CD4-positive, alpha-beta T cell (primary cell): ENCODE measurements around the gene SLC44A5. TPM values are rescaled to one million over a fixed set of nuclear protein-coding genes. Genes with fewer than 3 reads are reported as not detected.

Source experiments
- ATAC-seq: fragments of 200-7000 bp; cut with Tn5 transposase; one replicate; pipeline ENCODE4 v1.10.0; 2022; ENCODE audit warnings: mild to moderate bottlenecking; ENCODE audit not compliant: poor library complexity
- CTCF ChIA-PET: fragments of 350-600 bp; sonication (Branson Sonifier 250); formaldehyde crosslinking; loops from one replicate; lab custom pipeline; 2021; ENCODE audit warnings: antibody characterized with exemption, inconsistent platforms; lab: Charles Lee
- POLR2A ChIA-PET: fragments of 350-600 bp; sonication (Branson Sonifier 250); formaldehyde crosslinking; loops from one replicate; lab custom pipeline; 2021; ENCODE audit warnings: antibody characterized with exemption, inconsistent platforms; lab: Charles Lee
- DNase-seq, 14 experiments: peaks; one replicate each; pipeline ENCODE4 v3.0.0-alpha.2; 2013 to 2020; ENCODE audit warnings: mixed read lengths in 2 of 14
- H3K27ac ChIP-seq, 2 donors: one replicate each; pipeline versions ENCODE4 v1.5.1 to v1.7.0; 2013; ENCODE audit warnings: low read length in 2 of 2, low read depth in 1 of 2, mild to moderate bottlenecking in 1 of 2
- H3K27me3 ChIP-seq, 2 experiments: 1 replicate in 1 of 2; 2 replicates in 1 of 2; pipeline versions ENCODE4 v1.6.1 to v1.7.0; 2013; ENCODE audit warnings: low read length in 2 of 2, control low read depth in 1 of 2, mild to moderate bottlenecking in 1 of 2, moderate library complexity in 1 of 2; ENCODE audit not compliant: insufficient read depth in 2 of 2, control insufficient read depth in 1 of 2
- H3K36me3 ChIP-seq: one replicate; pipeline ENCODE4 v1.6.1; 2013; ENCODE audit warnings: low read length, control low read depth; ENCODE audit not compliant: insufficient read depth
- H3K4me1 ChIP-seq: one replicate; pipeline ENCODE4 v1.6.1; 2013; ENCODE audit warnings: low read length, control low read depth; ENCODE audit not compliant: insufficient read depth
- H3K4me3 ChIP-seq: one replicate; pipeline ENCODE4 v1.5.1; 2013; ENCODE audit warnings: mild to moderate bottlenecking, low read length, moderate library complexity
- H3K9me3 ChIP-seq, 2 experiments: 1 replicate in 1 of 2; 2 replicates in 1 of 2; pipeline versions ENCODE4 v1.6.1 to v1.7.0; 2013; ENCODE audit warnings: low read length in 2 of 2, mild to moderate bottlenecking in 2 of 2, control low read depth in 1 of 2, moderate library complexity in 1 of 2; ENCODE audit not compliant: control insufficient read depth in 1 of 2, insufficient read depth in 1 of 2
- H3K27ac Mint-ChIP-seq: one replicate; pipeline ENCODE4 v1.8.0; 2020; ENCODE audit warnings: mixed read lengths
- H3K27me3 Mint-ChIP-seq: one replicate; pipeline ENCODE4 v1.8.0; 2021; ENCODE audit warnings: mixed read lengths
- H3K36me3 Mint-ChIP-seq: one replicate; pipeline ENCODE4 v1.8.0; 2021; ENCODE audit warnings: low read depth, mixed read lengths
- H3K4me1 Mint-ChIP-seq: one replicate; pipeline ENCODE4 v1.8.0; 2021; ENCODE audit warnings: low read depth, mixed read lengths
- H3K4me3 Mint-ChIP-seq: one replicate; pipeline ENCODE4 v1.8.0; 2020; ENCODE audit warnings: mild to moderate bottlenecking, mixed read lengths
- H3K9me3 Mint-ChIP-seq: one replicate; pipeline ENCODE4 v1.8.0; 2020; ENCODE audit warnings: mixed read lengths
- CTCF ChIP-seq: fragments of 200-600 bp; IDR thresholded peaks from one replicate; pipeline ENCODE4 v1.8.0; 2022; ENCODE audit warnings: antibody characterized with exemption, mild to moderate bottlenecking
- intact Hi-C, 2 experiments: fragments of 100-400 bp; cut with DNase I in 1 of 2; cut with micrococcal nuclease in 1 of 2; formaldehyde crosslinking; loops; one replicate each; pipeline versions ENCODE4 v1.15.1 to v1.9.0; 2023 to 2025; cut with DNase I, micrococcal nuclease
- total RNA-seq, 174 experiments: library from RNA in 2 of 174; stranded (reverse) in 2 of 174; gene quantifications; one replicate each; pipeline ENCODE4 v1.2.3 and lab custom pipeline; 2021 to 2026

The SLC44A5 gene
- total RNA-seq, 2 experiments from 2014 or later: not detected

- H3K4me3 Mint-ChIP-seq: no peak overlapping the region
- no peaks in the 10 kb centered on the region for H3K36me3 Mint-ChIP-seq
- intact Hi-C loops: no loop called here
- POLR2A ChIA-PET: no interaction called here
- no peak for DNase-seq
- H3K27ac Mint-ChIP-seq: no peak overlapping the region
- no peaks in the 10 kb centered on the region for H3K4me1 Mint-ChIP-seq
- Histone ChIP-seq H3K9me3 (peaks cover 0 to 2% of the 10 kb centered on the region in 2 experiments), H3K27me3 (no peaks in the 10 kb centered on the region), H3K36me3 (no peaks in the 10 kb centered on the region), H3K4me3 (no peak overlapping the region), H3K27ac (no peak overlapping the region), H3K4me1 (no peaks in the 10 kb centered on the region)
- no peaks in the 10 kb centered on the region for H3K27me3 Mint-ChIP-seq
- CTCF ChIA-PET: no interaction called here
- ATAC-seq: no peak
- H3K9me3 Mint-ChIP-seq: no peaks in the 10 kb centered on the region
- TF ChIP-seq CTCF: no peak
These were observed 96.6 kb downstream of the SLC44A5 start for GRCh38 chr1:75514270-75514669.

GRCh38 chr1:75506976-75507375, 103.9 kb downstream of the SLC44A5 start:
- Mint-ChIP-seq H3K27me3 (no peaks in the 10 kb centered on the region), H3K36me3 (no peaks in the 10 kb centered on the region), H3K4me1 (no peaks in the 10 kb centered on the region), H3K4me3 (no peak overlapping the region), H3K9me3 (no peaks in the 10 kb centered on the region), H3K27ac (no peak overlapping the region)
- ATAC-seq (no peak), DNase-seq (no peak)
- H3K27me3 ChIP-seq: no peaks in the 10 kb centered on the region
- H3K9me3 ChIP-seq: no peaks in the 10 kb centered on the region
- no peak overlapping the region for H3K4me3 ChIP-seq
- H3K4me1 ChIP-seq: no peaks in the 10 kb centered on the region
- POLR2A ChIA-PET: interaction anchor here (0.7 kb wide), 1 partner anchor 21 kb away, joined by 6 read pairs; no protein-coding TSS in a partner anchor
- intact Hi-C loops: no loop called here
- H3K36me3 ChIP-seq: no peaks in the 10 kb centered on the region
- no peak for TF ChIP-seq CTCF
- CTCF ChIA-PET: no interaction called here
- H3K27ac ChIP-seq: no peak overlapping the region

DNA sequence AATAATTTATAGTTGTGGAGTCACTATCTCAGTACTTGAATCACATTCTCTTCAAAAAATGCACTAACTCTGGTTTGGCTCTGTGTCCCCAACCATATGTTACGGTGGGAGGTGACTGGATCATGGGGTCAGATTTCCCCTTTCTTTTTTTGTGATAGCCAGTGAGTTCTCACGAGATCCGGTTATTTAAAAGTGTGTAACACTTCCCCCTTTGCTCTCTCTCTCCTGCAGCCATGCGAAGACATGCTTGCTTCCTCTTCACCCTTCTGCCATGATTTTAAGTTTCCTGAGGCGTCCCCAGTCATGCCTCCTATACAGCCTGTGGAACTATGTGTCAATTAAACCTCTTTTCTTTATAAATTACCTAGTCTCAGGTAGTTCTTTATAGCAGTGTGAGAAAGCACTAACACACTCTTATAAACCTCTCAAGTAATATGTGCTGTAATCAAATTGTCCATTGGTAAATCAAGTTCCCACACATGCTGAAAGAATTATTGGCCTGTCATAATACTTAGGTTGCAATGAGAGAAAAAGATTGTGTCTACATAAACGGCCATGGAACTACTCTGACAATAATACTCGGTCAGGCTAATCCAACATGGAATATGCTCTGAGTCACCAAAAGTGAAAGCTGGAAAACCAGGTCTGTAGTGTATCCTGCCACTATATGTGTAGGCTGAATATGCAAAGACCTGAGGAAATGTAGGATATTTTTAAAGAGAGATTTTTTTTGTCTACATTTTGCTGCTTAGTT, 107.5 kb downstream of the SLC44A5 start:
- Histone ChIP-seq H3K36me3 (no peaks in the 10 kb centered on the region), H3K27me3 (no peaks in the 10 kb centered on the region), H3K9me3 (no peaks in the 10 kb centered on the region), H3K27ac (no peak overlapping the region), H3K4me3 (no peak overlapping the region), H3K4me1 (no peaks in the 10 kb centered on the region)
- POLR2A ChIA-PET: no interaction called here
- CTCF ChIA-PET: no interaction called here
- TF ChIP-seq CTCF: no peak
- intact Hi-C loops: no loop called here
- no peaks in the 10 kb centered on the region for H3K36me3 Mint-ChIP-seq
- no peaks in the 10 kb centered on the region for H3K27me3 Mint-ChIP-seq
- H3K4me3 Mint-ChIP-seq: no peak overlapping the region
- peaks cover 3% of the 10 kb centered on the region for H3K9me3 Mint-ChIP-seq
- no peak overlapping the region for H3K27ac Mint-ChIP-seq
- DNase-seq: no peak
- ATAC-seq: no peak
- no peaks in the 10 kb centered on the region for H3K4me1 Mint-ChIP-seq
